Activated naive CD4-positive, alpha-beta T cell treated with anti-CD3 and anti-CD28 coated beads, Interleukin-2, amount 50 U/mL, for 72 hours (primary cell): Measurements from ENCODE around the gene MRPS18C. TPM values are rescaled to one million over a fixed set of nuclear protein-coding genes. Genes with fewer than 3 reads are reported as not detected.

Experiments used
- ATAC-seq, 2 donors: fragments of 150-1000 bp; cut with Tn5 transposase; 2 replicates each; pipeline ENCODE4 v1.10.0; 2021; ENCODE audit warnings: mild to moderate bottlenecking in 2 of 2, moderate library complexity in 2 of 2
- DNase-seq, 2 donors: peaks; one replicate each; pipeline ENCODE4 v3.0.0; 2021 to 2022; ENCODE audit warnings: low spot score in 2 of 2
- H3K27ac Mint-ChIP-seq, 2 donors: one replicate each; pipeline ENCODE4 v1.8.0; 2022; ENCODE audit warnings: mild to moderate bottlenecking in 2 of 2, mixed read lengths in 2 of 2
- H3K36me3 Mint-ChIP-seq, 2 donors: one replicate each; pipeline ENCODE4 v1.8.0; 2022; ENCODE audit warnings: mixed read lengths in 2 of 2
- H3K9me3 Mint-ChIP-seq, 2 donors: one replicate each; pipeline ENCODE4 v1.8.0; 2022; ENCODE audit warnings: mixed read lengths in 2 of 2
- total RNA-seq, 2 donors: library from RNA; stranded (reverse); gene quantifications; one replicate each; pipeline ENCODE4 v1.2.3, GENCODE V29; 2022

MRPS18C gene
- total RNA-seq = 10 to 100 TPM; 67.3 to 84.3 TPM

DNA sequence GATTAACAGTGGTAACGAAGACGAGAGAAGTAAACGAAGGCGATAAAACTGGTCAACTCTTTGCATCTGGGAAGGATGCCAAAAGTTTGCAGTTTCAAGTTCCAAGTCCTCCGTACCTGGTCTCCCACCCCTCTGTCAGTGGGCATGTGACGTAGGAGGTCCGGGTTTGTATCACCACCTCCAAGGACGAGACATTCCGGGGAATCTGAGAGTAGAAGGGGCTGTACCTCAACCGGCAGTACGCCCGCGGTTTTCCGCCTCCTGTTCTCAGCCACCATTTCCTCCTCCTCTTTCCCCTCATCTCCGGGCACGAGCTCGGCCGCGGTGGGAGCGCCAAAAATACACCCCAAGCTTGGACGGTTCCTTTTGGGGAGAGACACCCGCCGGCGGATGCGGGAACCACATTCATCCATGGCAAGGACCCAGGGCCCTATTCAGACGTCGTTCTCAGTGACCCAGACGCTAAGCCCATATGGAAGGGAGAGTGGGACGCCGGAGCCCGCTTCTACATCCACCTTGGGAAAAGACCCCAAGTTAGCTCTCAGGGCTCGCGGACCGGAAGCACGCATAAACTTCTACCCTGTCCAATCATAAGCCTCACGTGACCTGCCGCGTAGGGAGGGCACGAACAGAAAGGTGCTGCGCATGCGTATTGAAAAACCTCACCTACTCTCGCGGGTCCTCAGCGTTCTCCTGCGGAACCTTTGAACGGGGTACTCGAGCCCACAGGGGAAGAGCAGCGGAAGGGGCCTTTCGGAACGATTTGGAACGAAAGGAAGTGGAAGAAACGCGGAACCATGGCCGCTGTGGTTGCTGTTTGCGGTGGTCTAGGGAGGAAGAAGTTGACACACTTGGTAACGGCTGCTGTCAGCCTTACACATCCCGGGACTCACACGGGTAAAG, at the start of gene MRPS18C, which contains the start of gene HELQ:
TSS of gene MRPS18C (plus strand) at position 778 of the 903 bp plus-strand sequence. CDS start at position 798, 20 bp downstream.
TSS of gene HELQ (minus strand) at position 543 of the 903 bp plus-strand sequence. CDS start at position 413, 130 bp downstream.
- Mint-ChIP-seq H3K27ac (peak within 1 kb of the TSS; percentile 98 to 99), H3K9me3 (no peaks in the 10 kb centered on the region), H3K36me3 (peaks cover 28 to 32% of the 10 kb centered on the region in 2 donors)
- ATAC-seq (peak; percentile 91 to 95), DNase-seq (peak; percentile 90 to 96)

DNA sequence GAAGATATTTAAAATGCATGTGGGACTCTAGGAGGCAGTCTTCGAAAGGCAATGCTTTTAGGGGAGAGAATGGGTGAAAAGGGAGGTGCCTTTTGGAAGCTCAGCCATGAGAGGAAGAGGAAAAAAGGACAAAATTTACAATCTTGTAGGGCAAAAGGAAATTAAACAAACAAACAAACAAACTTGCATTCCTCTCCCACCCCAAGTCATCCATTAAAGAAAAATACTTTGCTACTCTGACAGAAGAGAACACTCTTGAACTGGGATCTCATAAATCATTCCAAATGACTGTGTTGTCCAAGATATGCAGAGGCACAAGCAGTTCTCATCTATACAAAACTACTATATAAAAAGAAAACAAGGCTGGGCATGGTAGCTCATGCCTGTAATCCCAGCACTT, 47.0 kb upstream of the MRPS18C start:
- no peaks in the 10 kb centered on the region for H3K9me3 Mint-ChIP-seq
- ATAC-seq = no peak
- no peaks in the 10 kb centered on the region for H3K36me3 Mint-ChIP-seq
- DNase-seq = no peak
- H3K27ac Mint-ChIP-seq = no peak overlapping the region

GRCh38 chr4:83413676-83414075, 42.2 kb upstream of the MRPS18C start:
- Mint-ChIP-seq H3K27ac (no peak overlapping the region), H3K9me3 (no peaks in the 10 kb centered on the region), H3K36me3 (peaks cover 0 to 5% of the 10 kb centered on the region in 2 donors)
- ATAC-seq (peak in 1 of 2 donors; percentile 43), DNase-seq (no peak)

- ATAC-seq (no peak), DNase-seq (no peak)
- Mint-ChIP-seq H3K36me3 (peaks cover 0 to 5% of the 10 kb centered on the region in 2 donors), H3K27ac (peak overlapping the region; percentile 27 to 50), H3K9me3 (no peaks in the 10 kb centered on the region)
Measured at GRCh38 chr4:83417566-83417965, 38.3 kb upstream of the MRPS18C start.

- ATAC-seq (no peak), DNase-seq (no peak)
- no peaks in the 10 kb centered on the region for H3K9me3 Mint-ChIP-seq
- peaks cover 0 to 5% of the 10 kb centered on the region in 2 donors for H3K36me3 Mint-ChIP-seq
- peak overlapping the region in 1 of 2 donors; percentile 47 for H3K27ac Mint-ChIP-seq
Measured at GRCh38 chr4:83418211-83418610, 37.6 kb upstream of the MRPS18C start.

- no peak for DNase-seq
- Mint-ChIP-seq H3K36me3 (no peaks in the 10 kb centered on the region), H3K9me3 (no peaks in the 10 kb centered on the region), H3K27ac (no peak overlapping the region)
- no peak for ATAC-seq
Measured at GRCh38 chr4:83431200-83431599, 24.7 kb upstream of the MRPS18C start.

- H3K27ac Mint-ChIP-seq = no peak overlapping the region
- peaks cover 0 to 6% of the 10 kb centered on the region in 2 donors for H3K36me3 Mint-ChIP-seq
- ATAC-seq (no peak), DNase-seq (no peak)
- H3K9me3 Mint-ChIP-seq = no peaks in the 10 kb centered on the region
Measured at GRCh38 chr4:83436680-83437079, 19.2 kb upstream of the MRPS18C start.

DNA sequence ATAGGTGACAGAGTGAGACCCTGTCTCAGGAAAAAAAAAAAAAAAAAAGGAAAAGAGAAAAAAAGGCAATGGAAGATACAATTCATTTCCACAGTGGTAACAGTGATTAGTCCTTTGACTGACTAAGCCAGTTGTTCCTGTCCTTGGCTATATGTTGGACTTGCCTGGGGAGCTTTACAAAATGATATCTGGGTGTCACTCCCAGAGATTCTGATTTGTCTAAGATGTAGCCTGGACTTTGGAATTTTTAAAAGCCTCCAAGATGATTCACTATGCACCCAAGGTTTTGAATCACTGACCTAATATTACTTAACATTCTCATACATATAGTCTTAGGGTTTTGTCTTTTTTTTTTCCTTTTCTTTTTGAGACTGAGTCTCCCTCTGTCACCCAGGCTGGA, 17.1 kb upstream of the MRPS18C start:
- Mint-ChIP-seq H3K9me3 (no peaks in the 10 kb centered on the region), H3K36me3 (peaks cover 0 to 6% of the 10 kb centered on the region in 2 donors), H3K27ac (no peak overlapping the region)
- ATAC-seq = no peak
- DNase-seq = no peak

- Mint-ChIP-seq H3K9me3 (no peaks in the 10 kb centered on the region), H3K27ac (no peak overlapping the region), H3K36me3 (peaks cover 0 to 6% of the 10 kb centered on the region in 2 donors)
- no peak for DNase-seq
- no peak for ATAC-seq
Measured at GRCh38 chr4:83440148-83440814, 15.6 kb upstream of the MRPS18C start.

DNA sequence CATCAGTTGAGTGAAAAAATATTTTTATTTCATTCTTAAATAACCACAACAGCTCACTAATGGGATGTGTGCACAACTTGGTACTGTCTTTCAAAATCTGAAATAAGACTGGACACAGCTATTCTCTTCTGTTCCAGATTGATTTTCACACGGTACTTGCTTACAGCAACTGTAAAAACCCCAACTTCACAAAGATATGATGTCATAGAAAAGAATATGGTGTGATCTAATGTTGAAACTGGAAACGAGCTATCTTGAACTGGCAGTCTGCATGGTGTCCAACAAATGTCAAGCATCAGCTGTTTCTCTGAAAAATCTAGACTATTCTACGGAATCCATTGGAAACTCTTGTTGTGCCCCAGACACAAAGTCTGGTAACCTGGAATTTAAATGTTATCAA, 15.0 kb upstream of the MRPS18C start:
- ATAC-seq = no peak
- H3K9me3 Mint-ChIP-seq = no peaks in the 10 kb centered on the region
- H3K27ac Mint-ChIP-seq = no peak overlapping the region
- peaks cover 0 to 6% of the 10 kb centered on the region in 2 donors for H3K36me3 Mint-ChIP-seq
- no peak for DNase-seq

DNA sequence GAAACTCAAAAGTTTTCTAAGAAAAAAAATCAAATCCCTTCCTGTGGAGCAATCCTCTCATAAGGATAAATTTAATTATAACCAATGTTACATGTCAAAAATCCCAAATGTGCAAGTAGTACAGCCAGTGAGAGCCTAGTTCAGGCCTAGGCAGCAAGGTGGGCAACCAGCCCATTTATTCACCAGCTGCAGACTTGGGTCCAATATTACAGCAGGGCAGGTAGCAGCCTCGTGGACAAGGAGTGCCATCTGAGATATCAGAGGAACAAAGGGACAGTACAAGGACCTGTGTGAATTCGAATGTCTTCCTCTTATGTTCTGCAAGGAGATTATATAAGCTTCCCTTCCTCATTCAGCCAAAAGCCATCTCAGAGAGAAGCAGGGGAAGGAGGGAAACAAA, 6.8 kb upstream of the MRPS18C start:
- H3K36me3 Mint-ChIP-seq = peaks cover 4 to 11% of the 10 kb centered on the region in 2 donors
- H3K9me3 Mint-ChIP-seq = no peaks in the 10 kb centered on the region
- ATAC-seq (no peak), DNase-seq (no peak)
- peak overlapping the region in 1 of 2 donors; percentile 38 for H3K27ac Mint-ChIP-seq

DNA sequence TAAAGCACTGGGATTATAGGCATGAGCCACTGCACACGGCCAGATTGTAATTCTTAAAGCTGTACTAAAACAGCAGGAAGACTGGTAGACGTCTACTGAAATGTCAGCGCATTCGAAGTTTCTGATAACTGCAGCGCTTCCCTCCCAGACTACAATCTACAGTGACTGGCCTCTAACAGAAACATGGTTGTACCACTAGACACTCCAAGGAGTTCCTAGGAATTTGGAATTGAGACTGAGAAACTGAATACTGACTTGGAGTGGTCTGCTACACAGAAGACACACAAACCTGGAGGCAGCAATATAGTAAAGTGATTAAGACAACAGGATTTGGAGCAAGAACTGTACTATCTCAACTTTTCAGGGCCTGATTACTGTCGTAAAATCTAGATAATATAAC, 1.2 kb upstream of the MRPS18C start:
- no peak for DNase-seq
- Mint-ChIP-seq H3K36me3 (peaks cover 28 to 32% of the 10 kb centered on the region in 2 donors), H3K9me3 (no peaks in the 10 kb centered on the region), H3K27ac (peak overlapping the region; percentile 98 to 99)
- ATAC-seq = no peak

DNA sequence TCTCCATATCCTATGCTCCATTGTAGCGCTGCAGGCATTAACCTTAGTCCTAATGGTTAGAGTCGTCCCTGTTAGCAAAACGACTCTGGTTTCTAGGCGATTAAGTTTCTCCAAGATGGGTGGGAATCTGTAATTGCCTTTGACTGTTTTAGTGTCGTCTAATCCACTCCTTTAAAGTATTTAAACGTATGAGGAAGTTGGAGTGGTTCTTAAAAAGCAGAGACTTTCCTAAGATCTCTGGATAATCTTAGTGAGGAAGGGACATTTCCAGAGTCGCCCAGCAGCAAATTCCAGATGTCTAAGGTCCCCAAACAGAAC, 285 bp downstream of the MRPS18C start:
- Mint-ChIP-seq H3K9me3 (no peaks in the 10 kb centered on the region), H3K27ac (peak overlapping the region; percentile 98 to 99), H3K36me3 (peaks cover 28 to 30% of the 10 kb centered on the region in 2 donors)
- no peak for DNase-seq
- no peak for ATAC-seq

DNA sequence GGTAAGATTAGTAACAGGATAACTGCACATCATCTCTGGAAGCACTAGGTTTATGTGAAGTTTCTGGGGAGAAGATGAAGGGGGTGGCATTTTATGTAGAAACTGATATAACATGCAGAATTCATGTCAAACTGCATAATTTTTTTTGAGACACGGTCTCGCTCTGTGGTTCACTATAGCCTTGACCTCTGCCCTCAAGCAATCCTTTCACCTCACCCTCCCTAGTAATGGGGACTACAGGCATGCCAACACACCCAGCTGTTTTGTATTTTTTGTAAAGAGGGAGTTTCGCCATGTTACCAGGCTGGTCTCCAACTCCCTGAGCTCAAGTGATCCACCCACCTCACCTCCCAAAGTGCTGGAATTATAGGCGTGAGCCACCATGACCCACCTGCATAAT, 17.6 kb downstream of the MRPS18C start:
- Mint-ChIP-seq H3K36me3 (peaks cover 5 to 6% of the 10 kb centered on the region in 2 donors), H3K9me3 (no peaks in the 10 kb centered on the region), H3K27ac (no peak overlapping the region)
- no peak for DNase-seq
- no peak for ATAC-seq

DNA sequence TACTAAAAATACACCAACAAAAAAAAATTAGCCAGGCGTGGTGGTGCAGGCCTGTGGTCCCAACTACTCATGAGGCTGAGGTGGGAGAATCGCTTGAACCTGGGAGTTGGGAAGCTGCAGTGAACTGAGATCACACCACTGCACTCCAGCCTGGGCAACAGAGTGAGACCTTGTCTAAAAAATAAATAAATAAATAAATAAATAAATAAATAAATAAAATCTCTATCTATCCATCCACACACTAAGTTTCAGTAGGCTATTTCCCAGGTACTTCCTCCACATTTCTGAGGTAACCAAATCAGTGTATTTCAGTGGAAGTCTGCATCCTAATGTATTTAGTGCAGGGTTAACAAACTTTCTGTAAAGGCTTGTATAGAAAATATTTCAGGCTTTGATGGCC, 18.1 kb downstream of the MRPS18C start:
- Mint-ChIP-seq H3K36me3 (peaks cover 5 to 6% of the 10 kb centered on the region in 2 donors), H3K27ac (no peak overlapping the region), H3K9me3 (no peaks in the 10 kb centered on the region)
- no peak for DNase-seq
- ATAC-seq = no peak

GRCh38 chr4:83484500-83485461, 28.9 kb downstream of the MRPS18C start, which contains the start of gene ABRAXAS1:
Gene ABRAXAS1, minus strand, starts transcription at chr4:83485100. Its CDS starts 28 bp downstream, at chr4:83485072.
- H3K36me3 Mint-ChIP-seq = peaks cover 0 to 5% of the 10 kb centered on the region in 2 donors
- H3K27ac Mint-ChIP-seq = peak within 1 kb of the TSS; percentile 92 to 97
- DNase-seq (peak; percentile 94 to 95), ATAC-seq (peak; percentile 93 to 97)
- H3K9me3 Mint-ChIP-seq = no peaks in the 10 kb centered on the region
